ENCODE results near the gene PNISR. TPM values are rescaled to one million over a fixed set of nuclear protein-coding genes. Genes with fewer than 3 reads are reported as not detected.
A peak's percentile ranks its signal among the peaks of the same experiment; 100 is the strongest.

PNISR gene
- total RNA-seq, 1 experiment from 2014 or later, result 134 TPM

GRCh38 chr6:99426451-99426757, 1.3 kb upstream of the PNISR start:
- H2BK5ac ChIP-seq (ENCODE audit: insufficient read length, low read length), result no peak overlapping the region
- H4K8ac ChIP-seq (replicated peaks; ENCODE audit: insufficient read length, low read depth, low read length), result no peak overlapping the region
- no peak overlapping the region for H4K91ac ChIP-seq (ENCODE audit: insufficient read length, low read depth, low read length)
- Mint-ChIP-seq H3K4me3 (peak overlapping the region; percentile 95 to 99), H3K27ac (peak overlapping the region; percentile 99 to 100 (median 99); a peak in 6 of 7 replicates), H3K4me1 (peaks cover 58 to 66% of the 10 kb centered on the region in 2 experiments), H3K27me3 (ENCODE audit: low read depth) (no peaks in the 10 kb centered on the region), H3K36me3 (ENCODE audit: insufficient read depth in 1 of 3, low read depth in 3 of 3) (peaks cover 13 to 27% (median 24%) of the 10 kb centered on the region in 3 experiments; a peak in 6 of 7 replicates), H3K9me3 (no peaks in the 10 kb centered on the region; a peak in 2 of 5 replicates)
- H3K56ac ChIP-seq (ENCODE audit: insufficient read length, low read depth, low read length), result no peak overlapping the region
- H2BK15ac ChIP-seq (ENCODE audit: low read depth, low read length), result no peak overlapping the region
- no peaks in the 10 kb centered on the region for H3K79me1 ChIP-seq (ENCODE audit: insufficient read depth, low read depth, low read length, poor library complexity, severe bottlenecking)
- H2BK20ac ChIP-seq (ENCODE audit: low read depth, low read length, poor library complexity, severe bottlenecking), result no peak overlapping the region
- TF ChIP-seq CTCF (conservative IDR thresholded peaks at IDR 0.05), result no peak
- no CpG with 5 or more reads among the region's 4 CpGs for WGBS (ENCODE audit: extremely low coverage, insufficient read length, low lambda C conversion rate)
- peaks cover 4% of the 10 kb centered on the region for H3K23me2 ChIP-seq (ENCODE audit: insufficient read length, low read depth, low read length, poor library complexity, severe bottlenecking)
- H3K79me2 ChIP-seq (ENCODE audit: insufficient read depth, low read length), result peaks cover 30% of the 10 kb centered on the region; the same call in 1 of the 2 replicates
- no peaks in the 10 kb centered on the region for H3K27me3 ChIP-seq (ENCODE audit: insufficient read depth, low read length)
- no peak overlapping the region for H4K5ac ChIP-seq (ENCODE audit: insufficient read length, low read depth, low read length)
- no peak overlapping the region for H3T11ph ChIP-seq (ENCODE audit: low read length)
- H3K4me1 ChIP-seq (ENCODE audit: insufficient read depth, low read length), result no peaks in the 10 kb centered on the region
- no peaks in the 10 kb centered on the region for H4K20me1 ChIP-seq (ENCODE audit: control insufficient read depth, insufficient read depth, insufficient read length)
- no peak overlapping the region for H2AFZ ChIP-seq (ENCODE audit: low read length)
- no peak overlapping the region for H2AK5ac ChIP-seq (ENCODE audit: insufficient read length, low read length)
- H3K4ac ChIP-seq (ENCODE audit: low read depth, low read length), result no peak overlapping the region
- no peak for DNase-seq
- peak overlapping the region; percentile 92 for H3K27ac ChIP-seq (ENCODE audit: insufficient read length, low read depth, low read length)
- no peak overlapping the region for H3K18ac ChIP-seq (ENCODE audit: insufficient read length, low read depth, low read length)
- H3K9me3 ChIP-seq (ENCODE audit: control insufficient read depth, low read depth, low read length), result no peaks in the 10 kb centered on the region
- no peak overlapping the region for H3K23ac ChIP-seq (ENCODE audit: insufficient read length, low read depth, low read length)
- no peak overlapping the region for H2BK120ac ChIP-seq (ENCODE audit: low read depth, low read length, poor library complexity, severe bottlenecking)
- no peak overlapping the region for H2BK12ac ChIP-seq (ENCODE audit: insufficient read length, low read depth, low read length)
- H3K9ac ChIP-seq (ENCODE audit: extremely low read depth, insufficient read length, low read length), result peak overlapping the region; percentile 94
- H3K4me2 ChIP-seq (ENCODE audit: insufficient read depth, insufficient read length, low read length), result peak overlapping the region; percentile 87
- H3K14ac ChIP-seq (ENCODE audit: insufficient read depth, low read length), result no peak overlapping the region

All from H9 (cell line).